ENCODE results near the gene KLF15. TPM values are rescaled to one million over a fixed set of nuclear protein-coding genes. Genes with fewer than 3 reads are reported as not detected.

The KLF15 gene
- total RNA-seq, 1 experiment from 2014 or later: 3.3 TPM

DNA sequence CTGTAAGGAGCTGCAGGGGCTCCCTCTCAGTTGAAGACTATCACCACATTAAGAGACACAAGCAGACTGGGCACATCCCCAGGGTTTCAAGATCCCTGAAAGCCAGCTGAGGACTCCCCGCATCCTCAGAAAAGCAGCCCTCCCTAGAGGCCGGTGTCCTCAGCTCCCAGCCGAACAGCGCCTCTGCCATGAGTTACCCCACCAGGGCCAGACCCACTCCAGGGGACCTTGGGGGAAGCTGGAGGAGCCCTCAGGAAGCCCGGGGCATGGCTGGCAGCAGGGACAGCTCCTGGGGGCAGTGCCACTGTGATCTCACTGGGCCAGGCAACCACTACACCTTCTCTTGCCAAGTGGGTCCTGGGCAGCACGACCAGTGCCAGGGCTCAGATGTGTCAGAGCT, 8.1 kb downstream of the KLF15 start:
- no peaks in the 10 kb centered on the region for H3K79me2 ChIP-seq (ENCODE audit: insufficient read depth, low read length)
- no peak overlapping the region for H3K9ac ChIP-seq (ENCODE audit: low read length)
- no peaks in the 10 kb centered on the region for H3K9me2 ChIP-seq (ENCODE audit: insufficient read depth)
- H3K4me1 ChIP-seq (ENCODE audit: control insufficient read depth in 1 of 2, insufficient read depth in 2 of 2, low read length in 2 of 2): no peaks in the 10 kb centered on the region
- H3K27ac ChIP-seq (ENCODE audit: low read depth, low read length): no peak overlapping the region
- no peak overlapping the region for H3K4me2 ChIP-seq (ENCODE audit: low read length)
- intact Hi-C loops (cut with micrococcal nuclease): no loop called here
- no peak overlapping the region for H3K4me3 ChIP-seq (replicated peaks in 1 of 2; ENCODE audit: low read depth in 1 of 2, low read length in 2 of 2)
- BruUV-seq (replicated peaks): no TSS peak
- no peak overlapping the region for H2AFZ ChIP-seq (ENCODE audit: low read depth, low read length, poor library complexity, severe bottlenecking)
- RAD21 ChIA-PET (ENCODE audit: low non-redundant PET in 1 of 2, low total read pairs in 2 of 2, uncharacterized antibody in 2 of 2, unreplicated experiment in 2 of 2): no interaction called here
- CTCF ChIA-PET: interaction anchor here (0.7 kb wide), 1 partner anchor 215 kb away, joined by 3 read pairs; no protein-coding TSS in a partner anchor
- DNase-seq (ENCODE audit: low read depth, low spot score) (no peak), ATAC-seq (no peak)
- H4K20me1 ChIP-seq (ENCODE audit: insufficient read depth): no peaks in the 10 kb centered on the region
- POLR2A ChIA-PET: no interaction called here
- no peaks in the 10 kb centered on the region for H3K27me3 ChIP-seq (ENCODE audit: insufficient read depth, low read length)
- no peaks in the 10 kb centered on the region for H3K36me3 ChIP-seq (ENCODE audit: control insufficient read depth in 1 of 2, insufficient read depth in 2 of 2, low read length in 2 of 2)
- TF ChIP-seq FOSL1 (IDR thresholded peaks at IDR 0.05; ENCODE audit: low read depth) (no peak), EZH2 (IDR thresholded peaks at IDR 0.05) (no peak)
- no peaks in the 10 kb centered on the region for H3K9me3 ChIP-seq (ENCODE audit: control insufficient read depth in 1 of 2, insufficient read depth in 1 of 2, low read depth in 1 of 2, low read length in 2 of 2)

- CTCF ChIA-PET: interaction anchor here (0.8 kb wide), 1 partner anchor 136 kb away, joined by 4 read pairs; no protein-coding TSS in a partner anchor
- intact Hi-C loops (cut with micrococcal nuclease): no loop called here
- no peaks in the 10 kb centered on the region for H3K9me3 ChIP-seq (ENCODE audit: control insufficient read depth in 1 of 2, insufficient read depth in 1 of 2, low read depth in 1 of 2, low read length in 2 of 2)
- no peak overlapping the region for H2AFZ ChIP-seq (ENCODE audit: low read depth, low read length, poor library complexity, severe bottlenecking)
- H4K20me1 ChIP-seq (ENCODE audit: insufficient read depth): no peaks in the 10 kb centered on the region
- no peak overlapping the region for H3K27ac ChIP-seq (ENCODE audit: low read depth, low read length)
- no peaks in the 10 kb centered on the region for H3K9me2 ChIP-seq (ENCODE audit: insufficient read depth)
- RAD21 ChIA-PET (ENCODE audit: low non-redundant PET in 1 of 2, low total read pairs in 2 of 2, uncharacterized antibody in 2 of 2, unreplicated experiment in 2 of 2): no interaction called here
- H3K27me3 ChIP-seq (ENCODE audit: insufficient read depth, low read length): no peaks in the 10 kb centered on the region
- DNase-seq (ENCODE audit: low read depth, low spot score) (no peak), ATAC-seq (peak; percentile 55; the same call in 1 of the 2 replicates)
- H3K79me2 ChIP-seq (ENCODE audit: insufficient read depth, low read length): no peaks in the 10 kb centered on the region
- POLR2A ChIA-PET: no interaction called here
- H3K4me2 ChIP-seq (ENCODE audit: low read length): no peak overlapping the region
- H3K9ac ChIP-seq (ENCODE audit: low read length): no peak overlapping the region
- H3K4me3 ChIP-seq (replicated peaks in 1 of 2; ENCODE audit: low read depth in 1 of 2, low read length in 2 of 2): no peak overlapping the region
- BruUV-seq (replicated peaks): no TSS peak
- TF ChIP-seq CTCF (IDR thresholded peaks at IDR 0.05 in 2 of 3, conservative IDR thresholded peaks at IDR 0.05 in 1 of 3; ENCODE audit: borderline replicate concordance in 1 of 3, insufficient read depth in 1 of 3, low read depth in 2 of 3, low read length in 2 of 3): peak in 2 of 3 experiments; percentile 23 to 40; a peak in 4 of 6 replicates
- TF ChIP-seq EGR1 (IDR thresholded peaks at IDR 0.05; ENCODE audit: low read depth): no peak
- H3K36me3 ChIP-seq (ENCODE audit: control insufficient read depth in 1 of 2, insufficient read depth in 2 of 2, low read length in 2 of 2): no peaks in the 10 kb centered on the region
- no peaks in the 10 kb centered on the region for H3K4me1 ChIP-seq (ENCODE audit: control insufficient read depth in 1 of 2, insufficient read depth in 2 of 2, low read length in 2 of 2)
Observed at GRCh38 chr3:126348308-126348920, 8.8 kb downstream of the KLF15 start.

Measured in HCT116 (cell line).